Activated CD4-positive, alpha-beta T cell treated with anti-CD3 and anti-CD28 coated beads, Interleukin-2, amount 50 U/mL, for 16 hours (primary cell): ENCODE data around the gene ATP6V0D1.
"Not testable (repeated sequence)": the region's sequence is repeated elsewhere in the genome, so short reads cannot be mapped to it uniquely, and the experiment has no call there.

Source experiments
- DNase-seq: peaks from one replicate; pipeline ENCODE4 v3.0.0-alpha.2; 2020

ATP6V0D1 gene

DNA sequence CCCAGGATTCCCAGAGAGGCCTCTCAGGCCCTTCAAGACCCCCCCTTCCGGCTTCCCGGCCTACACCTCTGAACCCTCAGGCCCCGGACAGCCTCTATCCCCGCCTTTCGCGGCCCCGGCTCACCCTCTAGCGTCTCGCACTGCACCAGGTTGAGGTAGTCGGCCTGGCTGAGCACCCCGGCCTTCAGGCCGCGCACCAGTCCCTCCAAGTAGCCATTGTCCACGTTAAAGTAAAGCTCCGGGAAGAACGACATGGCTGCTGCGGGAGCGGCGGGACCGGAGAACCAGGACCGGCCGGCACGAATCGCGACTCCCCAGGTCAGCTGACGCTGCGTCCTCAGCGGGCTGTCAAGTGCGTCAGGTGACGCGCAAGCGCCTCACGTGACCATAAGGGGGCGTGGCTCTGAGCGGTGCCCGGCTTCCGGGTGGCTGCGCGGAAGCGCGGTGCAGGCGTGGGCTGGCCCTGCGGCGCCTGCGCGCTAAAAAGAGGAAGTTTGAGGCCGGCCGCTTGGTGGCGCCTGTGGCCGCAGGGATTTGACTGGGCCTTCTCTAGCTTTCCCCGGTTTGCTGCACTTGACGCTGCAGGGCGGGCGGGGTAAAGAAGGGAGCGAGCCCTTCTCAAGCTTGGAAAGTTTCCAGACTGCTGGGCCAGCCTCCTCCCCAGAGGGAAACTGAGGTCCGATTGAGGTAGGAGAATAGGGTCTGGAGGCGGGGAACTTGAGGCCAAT, at the start of gene ATP6V0D1:
Gene ATP6V0D1, minus strand, starts transcription at position 325 of the 728 bp plus-strand sequence. Its CDS starts 71 bp downstream, at position 254.
- DNase-seq: peak; percentile 99

DNA sequence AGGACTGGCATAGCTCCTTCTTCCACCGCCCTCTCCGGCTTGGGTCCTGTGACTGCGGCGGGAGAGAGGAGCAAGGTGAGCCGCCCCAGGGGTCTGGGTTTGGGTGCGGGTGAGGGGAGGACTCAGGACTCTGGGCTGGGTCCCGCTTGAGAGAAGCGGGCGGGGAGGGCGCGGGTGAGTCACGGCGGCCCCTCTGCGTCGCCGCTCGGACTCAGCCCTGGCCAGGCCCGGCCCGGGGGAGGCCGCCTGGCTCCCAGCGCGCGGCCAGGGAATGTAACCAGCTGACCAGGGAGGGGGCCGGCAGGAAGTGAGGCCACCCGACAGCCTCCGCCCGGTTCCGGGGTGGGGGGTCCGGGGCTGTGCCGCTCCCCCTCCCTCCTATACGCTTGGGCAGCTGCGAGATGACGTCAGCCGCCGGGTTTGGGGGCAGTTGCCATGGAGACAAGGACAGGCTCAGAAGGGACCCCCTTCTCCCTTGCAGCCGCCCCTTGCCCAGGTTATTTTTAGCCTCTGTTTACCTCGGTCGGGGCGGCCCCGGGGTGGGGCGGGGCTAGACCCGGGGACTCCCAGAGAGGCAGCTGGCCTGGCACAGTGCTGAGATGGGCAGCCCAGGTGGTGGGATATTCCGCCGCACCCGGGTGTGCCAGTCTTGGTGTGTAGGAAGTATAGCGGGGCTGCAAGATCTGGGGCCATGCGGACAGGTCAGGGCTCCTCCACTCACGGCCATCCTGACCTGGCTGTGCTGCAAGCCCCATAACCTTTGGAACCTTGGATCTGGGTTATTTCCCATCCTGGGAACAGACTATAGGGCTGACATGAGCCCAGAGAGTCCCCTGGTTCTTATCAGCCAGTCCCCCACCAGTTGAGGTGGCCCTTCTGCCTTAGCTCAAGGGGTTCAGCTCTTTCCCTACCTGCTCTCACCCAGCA, 49.3 kb upstream of the ATP6V0D1 start:
- DNase-seq: no peak

DNA sequence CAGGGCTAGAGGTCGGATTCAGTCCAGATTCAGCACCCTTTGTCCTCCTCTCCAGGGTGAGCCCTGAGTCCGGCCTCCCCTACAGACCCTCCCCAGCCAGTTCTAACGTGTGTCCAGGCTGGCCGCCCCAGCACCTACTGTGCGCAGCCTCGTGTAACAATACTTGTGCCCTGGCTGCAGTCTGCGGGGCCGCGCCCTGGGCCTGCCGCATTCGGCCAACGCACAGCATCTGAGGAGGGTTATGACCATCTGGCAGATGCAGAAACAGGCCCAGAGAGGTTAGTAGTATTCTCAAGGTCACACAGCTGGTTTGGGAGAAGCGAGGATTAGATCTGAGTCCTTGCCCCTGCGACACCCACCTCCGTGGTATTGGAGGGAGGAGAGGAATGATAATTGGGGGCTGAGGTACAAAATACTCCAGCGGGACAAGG, 48.6 kb upstream of the ATP6V0D1 start:
- DNase-seq: no peak

DNA sequence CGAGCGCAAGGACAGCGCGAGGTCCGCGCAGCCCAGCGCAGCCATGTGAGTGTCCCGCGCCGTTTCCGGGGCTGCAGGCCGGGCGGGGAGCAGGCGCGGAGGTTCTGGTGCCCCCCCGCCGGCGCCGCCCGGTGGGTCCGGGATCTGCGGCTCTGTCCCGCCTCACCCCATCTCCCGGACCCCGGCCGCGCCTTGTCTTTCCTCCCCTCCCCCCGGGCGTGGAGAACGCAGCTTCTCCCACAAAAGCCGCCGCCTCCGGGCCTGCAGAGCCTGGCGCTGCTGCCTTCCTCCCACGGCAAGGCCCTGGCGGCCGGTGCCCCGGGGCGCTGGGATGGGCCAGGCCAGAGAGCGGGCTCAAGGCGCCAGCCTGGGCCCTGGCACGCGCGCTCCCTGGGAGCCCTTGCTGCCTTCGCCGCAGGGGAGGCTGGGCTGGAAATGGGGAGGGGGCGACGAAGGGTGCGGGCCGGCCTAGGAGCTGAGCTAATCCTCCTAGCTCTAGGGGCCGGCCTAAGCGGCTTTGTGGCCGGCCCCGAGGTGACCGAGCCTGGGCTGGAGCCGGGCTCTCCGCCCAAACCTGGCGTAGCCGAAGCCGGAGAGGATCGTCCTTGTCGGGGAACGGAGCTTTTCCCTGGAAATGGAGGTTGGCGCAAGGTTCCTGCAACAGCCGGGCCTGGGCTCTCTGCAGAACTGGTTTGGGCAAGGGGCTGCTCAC, 48.1 kb upstream of the ATP6V0D1 start:
- DNase-seq: no peak

DNA sequence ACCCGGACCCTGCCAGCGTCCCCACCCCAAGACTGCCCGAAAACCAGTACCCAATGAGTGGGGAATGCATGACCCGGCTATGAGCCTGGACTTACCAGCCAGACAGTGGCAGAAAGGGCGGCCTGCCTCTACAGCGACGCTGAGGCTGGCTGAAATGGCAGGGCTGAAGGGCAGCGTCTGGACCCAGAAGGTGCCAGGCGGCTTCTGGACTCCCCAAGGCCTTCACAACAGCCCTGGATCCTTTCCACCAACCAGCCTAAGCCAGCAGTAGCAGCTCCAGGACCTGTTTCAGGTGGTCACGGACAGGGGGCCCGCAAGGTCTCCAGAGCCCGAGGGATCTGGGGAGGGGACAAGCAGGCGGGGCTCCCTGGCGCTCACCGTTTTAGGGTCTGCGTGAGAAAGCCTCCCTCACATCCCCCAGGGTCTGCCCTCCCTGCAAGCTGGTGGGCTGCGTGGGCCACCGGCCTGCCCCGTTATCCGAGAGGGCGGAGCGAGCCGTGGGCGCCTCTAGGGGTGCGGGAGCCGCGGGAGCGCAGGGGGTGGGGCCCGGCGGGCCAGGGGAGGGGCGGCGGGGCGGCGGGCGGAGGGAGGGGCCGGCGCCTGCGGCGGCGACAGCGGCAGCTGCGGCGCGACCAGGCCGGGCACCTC, 47.4 kb upstream of the ATP6V0D1 start, which contains the start of gene RIPOR1:
Gene RIPOR1, plus strand, starts transcription at position 608 of the 648 bp plus-strand sequence. CDS start 9,618 bp downstream, outside the sequence.
- DNase-seq: no peak

DNA sequence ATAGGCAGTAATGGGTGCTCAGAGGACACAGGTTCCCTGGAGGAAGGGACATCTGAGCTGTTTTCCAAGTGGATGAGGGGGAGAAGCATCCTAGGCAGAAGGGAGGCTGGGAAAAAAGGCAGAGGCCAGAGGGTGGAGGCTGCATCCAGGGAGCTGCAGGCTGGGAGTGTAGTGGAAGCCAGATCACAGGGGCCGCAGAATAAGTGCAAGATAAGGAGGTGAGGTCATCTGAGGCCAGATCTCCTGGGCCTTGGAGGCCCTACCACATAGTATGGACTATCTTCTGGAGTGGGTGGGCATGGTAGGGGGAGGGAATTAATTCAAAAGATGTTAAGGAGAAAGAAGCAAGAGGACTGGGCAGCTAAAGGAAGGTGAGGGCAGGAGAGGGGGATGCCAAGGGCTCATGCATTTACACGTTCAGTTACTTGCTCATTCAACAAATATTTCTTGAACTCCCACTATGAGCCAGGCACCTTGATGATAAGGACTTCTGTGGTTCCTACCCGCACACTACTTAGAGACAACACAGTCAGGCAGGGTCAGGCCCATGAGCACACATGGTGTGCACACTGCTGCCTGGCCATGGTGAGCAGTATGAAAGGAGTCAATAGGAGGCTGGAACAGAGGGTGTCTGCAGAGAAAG, 45.3 kb upstream of the ATP6V0D1 start:
- DNase-seq: no peak

DNA sequence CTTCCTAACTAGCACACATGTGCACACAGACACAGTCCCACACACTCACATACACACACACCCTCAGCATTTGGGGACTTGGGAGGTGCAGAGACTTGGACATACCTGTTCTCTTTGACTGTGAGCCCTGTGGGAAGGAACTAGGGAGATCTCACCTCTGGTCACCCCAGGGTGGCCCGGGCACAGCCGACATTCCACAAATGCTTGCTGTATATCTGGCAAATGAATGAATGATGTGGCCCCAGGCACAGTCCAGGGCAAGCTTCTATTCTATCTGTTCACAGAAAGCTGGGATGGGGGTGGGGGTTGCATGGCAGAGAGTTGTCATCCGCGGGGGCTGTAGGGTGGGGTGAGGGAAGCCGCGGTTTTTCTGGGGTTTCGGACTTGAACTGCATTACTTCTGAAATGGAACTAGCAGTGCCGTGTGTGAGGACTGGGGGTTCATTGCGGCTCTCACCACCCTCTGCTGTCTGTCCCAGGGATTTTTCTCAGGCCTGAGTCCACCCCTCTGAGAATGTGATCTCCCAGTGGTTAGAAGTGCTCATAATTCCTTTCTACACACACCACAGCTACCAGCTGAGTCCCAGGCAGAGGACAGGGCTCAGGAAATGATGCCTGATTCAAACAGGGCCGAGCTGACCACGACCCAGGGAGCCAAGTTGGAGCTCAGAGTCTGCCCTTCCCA, 44.4 kb upstream of the ATP6V0D1 start:
- DNase-seq: no peak

DNA sequence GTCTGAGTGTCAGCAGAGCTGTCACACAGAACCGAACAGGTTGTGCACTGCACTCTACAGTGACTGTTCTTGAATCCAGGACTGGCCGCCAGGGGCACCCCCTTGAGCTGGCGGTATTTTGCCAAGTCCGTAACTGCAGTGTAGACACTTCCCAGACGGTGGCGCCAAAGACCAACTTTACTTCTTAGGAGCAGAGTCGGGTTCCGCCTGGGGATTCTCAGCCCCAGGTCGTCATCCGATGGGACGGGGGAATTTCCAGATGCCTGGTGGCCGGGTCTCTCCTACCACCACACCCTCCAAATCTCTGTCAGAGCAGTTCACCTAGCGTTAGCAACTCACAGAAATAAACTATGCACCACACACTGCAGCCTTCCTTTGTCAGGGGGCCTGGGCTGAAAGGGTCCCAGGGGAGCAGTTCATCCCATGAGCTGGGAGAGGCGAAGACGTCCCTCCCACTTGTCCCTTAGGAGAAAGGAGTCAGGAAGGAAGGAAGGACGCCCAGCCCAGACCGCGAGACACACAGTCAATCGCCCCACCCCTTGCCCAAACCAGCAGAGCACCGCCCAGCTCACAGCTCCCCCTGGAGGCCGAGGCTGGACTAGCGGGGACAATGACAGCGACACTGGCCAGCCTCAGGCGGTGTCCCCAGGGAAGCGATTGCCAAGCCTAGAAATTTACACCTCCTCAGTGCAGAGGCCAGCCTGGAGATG, 40.3 kb upstream of the ATP6V0D1 start:
- DNase-seq: peak; percentile 97

DNA sequence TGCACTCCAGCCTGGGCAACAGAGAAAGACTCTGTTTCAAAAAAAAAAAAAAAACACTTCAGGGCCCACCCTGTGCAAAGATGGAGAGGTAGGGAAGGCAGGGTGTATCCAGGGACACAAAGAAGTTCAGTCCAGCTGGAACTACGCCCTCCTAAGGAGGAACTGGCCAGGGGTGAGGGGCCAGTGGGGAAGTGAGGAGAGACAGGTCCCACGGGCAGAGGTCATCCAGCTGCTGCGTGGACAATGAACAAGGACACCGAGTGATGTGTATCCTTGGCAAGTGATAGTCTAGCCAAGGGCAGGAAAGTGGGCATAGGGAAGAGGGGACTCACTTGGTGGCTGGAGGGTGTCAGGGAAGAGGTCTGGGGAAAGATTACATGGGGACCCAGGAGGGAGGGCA, 38.3 kb upstream of the ATP6V0D1 start:
- DNase-seq: no peak

DNA sequence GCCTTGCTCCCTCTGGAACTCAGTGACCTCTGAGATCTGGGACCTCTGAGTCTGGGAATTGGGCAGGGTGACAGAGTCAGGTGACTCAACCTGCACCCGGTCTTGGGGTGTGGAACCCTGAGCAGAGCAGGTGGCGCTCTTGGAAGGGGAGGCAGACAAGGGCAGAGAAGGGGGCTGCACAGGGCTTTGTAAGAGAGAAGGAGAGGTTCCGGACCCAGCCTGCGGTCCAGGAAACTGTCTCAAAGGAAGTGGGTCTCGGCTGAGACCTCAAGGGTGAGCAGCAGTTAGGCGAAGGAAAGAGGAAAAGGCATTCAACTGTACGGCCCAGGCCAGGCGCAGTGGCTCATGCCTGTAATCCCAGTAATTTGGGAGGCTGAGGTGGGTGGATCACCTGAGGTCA, 37.7 kb upstream of the ATP6V0D1 start:
- DNase-seq: no peak

DNA sequence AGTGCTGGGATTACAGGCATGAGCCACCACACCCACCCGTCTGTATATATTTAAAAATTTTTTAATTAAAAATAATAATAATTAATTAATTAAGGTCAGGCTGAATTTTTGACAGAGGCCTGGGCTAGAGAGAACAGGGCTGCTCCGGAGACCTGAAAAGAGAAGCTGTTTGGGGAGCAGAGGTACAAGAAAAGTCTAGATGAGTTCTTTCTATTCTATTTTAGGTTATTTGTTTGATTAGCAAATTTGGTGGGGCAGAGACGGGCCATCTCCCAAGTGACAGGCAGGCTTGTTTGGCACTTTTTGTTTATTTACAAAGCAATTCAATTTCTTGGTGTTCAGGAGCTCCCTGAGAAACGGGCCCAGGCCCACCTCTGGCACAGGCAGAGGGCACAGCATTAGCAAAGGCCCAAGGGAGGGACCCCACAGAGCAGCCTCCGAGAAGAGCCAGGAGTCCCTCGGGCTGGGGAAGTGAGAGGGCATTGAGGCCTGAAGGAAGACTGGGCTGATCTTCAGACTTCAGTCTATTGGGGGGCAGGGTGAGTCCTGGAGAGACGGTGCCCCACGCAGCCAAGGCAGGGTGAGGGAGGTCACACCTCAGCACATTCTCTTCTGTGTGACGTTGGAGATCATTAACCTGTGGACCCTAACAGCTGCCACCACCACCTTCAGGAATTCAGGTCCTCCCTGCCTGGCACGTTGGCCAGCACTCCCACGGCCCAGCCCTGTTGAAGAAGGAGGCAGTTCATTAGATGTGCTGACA, 36.9 kb upstream of the ATP6V0D1 start:
- no peak for DNase-seq

DNA sequence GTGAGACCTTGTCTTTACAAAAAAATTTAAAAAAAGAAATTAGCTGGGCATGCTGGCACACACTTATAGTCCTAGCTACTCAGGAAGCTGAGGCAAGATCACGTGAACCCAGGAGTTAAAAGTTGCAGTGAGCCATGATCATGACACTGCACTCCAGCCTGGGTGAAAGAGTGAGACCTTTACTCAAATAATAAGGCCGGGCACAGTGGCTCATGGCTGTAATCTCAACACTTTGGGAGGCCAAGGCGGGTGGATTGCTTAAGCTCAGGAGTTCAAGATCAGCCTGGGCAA, 36.1 kb upstream of the ATP6V0D1 start:
- DNase-seq: no peak

DNA sequence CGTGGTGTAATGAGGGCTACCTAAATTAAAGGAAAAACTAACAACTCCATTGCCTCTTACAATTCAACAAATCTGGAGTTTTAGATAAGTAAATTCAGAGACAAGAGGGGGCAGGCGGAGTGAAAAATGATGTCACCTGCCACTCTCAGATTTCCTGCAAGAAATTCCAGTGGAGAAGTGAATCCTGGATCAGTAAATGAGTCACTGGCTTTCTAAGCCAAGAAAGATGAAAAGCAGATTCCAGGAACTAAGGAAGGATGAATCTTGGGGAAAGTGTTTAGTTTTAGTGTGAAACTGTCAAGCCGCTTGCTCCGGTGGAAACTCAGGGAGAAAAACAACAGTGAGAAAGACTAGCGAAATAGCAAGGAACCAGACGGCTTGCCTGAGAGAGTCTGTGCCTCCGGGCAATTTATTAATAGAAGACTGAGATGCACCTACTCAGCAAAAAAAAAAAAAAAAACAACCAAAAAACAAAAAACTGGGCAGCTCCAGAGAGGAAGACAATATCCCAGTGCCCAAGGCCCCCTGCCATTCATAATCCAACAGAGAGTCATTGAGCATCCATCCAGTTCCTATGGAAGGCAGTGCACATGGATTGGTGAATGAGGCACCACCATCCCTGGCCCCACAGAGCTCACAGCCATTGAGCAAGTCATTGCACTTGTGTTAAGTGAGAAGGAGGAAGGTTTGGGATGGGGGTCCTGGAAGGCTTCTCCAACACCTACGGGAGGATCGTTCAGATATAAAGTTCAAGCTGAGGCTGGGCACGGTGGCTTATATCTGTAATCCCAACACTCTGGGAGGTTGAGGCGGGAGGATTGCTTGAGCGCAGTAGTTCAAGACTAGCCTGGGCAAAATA, 35.6 kb upstream of the ATP6V0D1 start:
- no peak for DNase-seq

DNA sequence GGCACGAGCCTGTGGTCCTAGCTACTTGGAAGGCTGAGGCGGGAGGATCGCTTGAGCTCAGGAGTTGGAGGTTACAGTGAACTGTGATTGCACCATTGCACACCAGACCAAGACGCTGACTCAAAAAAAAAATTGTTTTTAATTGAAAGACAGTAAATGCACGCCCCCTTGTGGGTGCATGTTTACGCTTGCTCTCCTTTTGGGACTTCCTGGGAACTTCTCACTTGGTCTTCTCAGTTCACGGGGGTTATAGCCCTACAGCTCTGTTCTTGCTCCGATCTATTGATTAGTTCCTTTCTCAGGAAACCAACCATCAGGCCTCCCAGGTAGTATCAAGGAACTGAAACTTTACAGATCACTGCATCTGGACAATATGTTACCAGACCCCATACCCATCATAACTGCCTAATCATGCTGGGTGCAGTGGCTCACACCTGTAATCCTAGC, 33.4 kb upstream of the ATP6V0D1 start:
- peak; percentile 85 for DNase-seq

DNA sequence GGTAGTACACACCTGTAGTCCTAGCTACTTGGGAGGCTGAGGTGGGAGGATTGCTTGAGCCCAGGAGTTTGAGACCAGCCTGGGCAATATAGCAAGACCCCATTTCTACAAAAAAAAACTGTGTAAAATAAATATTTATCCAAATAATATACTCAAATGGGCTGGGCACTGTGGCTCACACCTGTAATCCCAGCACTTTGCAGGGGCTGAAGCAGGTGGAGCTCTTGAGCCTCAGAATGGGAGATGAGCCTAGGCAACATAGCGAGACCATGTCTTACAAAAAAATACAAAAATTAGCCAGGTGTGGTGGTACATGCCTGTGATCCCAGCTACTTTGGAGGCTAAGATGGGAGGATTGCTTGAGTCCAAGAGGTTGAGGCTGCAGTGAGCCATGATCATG, 32.9 kb upstream of the ATP6V0D1 start:
- not testable (repeated sequence) for DNase-seq

DNA sequence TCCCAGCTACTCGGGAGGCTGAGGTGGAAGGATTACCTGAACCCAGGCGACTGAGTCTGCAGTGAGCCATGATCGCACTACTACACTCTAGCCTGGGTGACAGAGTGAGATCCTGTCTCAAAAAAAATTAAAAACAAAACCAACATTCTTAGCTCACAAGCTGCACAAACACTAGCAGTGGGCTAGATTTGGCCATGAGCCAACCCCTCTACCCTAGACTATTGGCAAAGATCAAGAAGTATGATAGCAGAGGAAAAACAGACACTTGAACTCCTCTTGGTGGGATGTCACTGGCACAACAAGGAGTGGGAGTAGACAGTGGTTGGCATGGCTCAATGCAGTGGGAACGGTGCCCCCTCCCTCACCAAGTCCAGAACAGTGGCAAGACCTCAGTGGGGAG, 28.1 kb upstream of the ATP6V0D1 start:
- DNase-seq: no peak

DNA sequence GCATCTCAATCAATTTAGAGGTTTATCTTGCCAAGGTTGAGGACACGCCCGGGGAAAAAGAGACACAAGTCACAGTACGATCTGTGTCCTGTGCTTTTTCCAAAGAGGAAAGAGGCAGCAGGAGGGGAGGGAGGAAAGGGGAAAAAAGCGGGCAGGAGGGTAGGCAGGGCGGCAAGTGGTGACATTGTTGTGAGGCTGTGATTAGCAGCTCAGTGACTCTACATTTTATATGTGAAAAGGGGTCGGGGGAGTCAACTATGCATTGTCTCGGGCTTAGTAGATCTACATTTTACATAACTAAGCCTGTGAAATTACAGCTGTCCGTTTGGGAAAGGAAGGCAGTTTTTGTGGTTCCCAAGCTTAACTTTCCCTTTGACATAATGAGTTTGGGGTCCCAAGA, 25.5 kb upstream of the ATP6V0D1 start:
- DNase-seq: no peak

DNA sequence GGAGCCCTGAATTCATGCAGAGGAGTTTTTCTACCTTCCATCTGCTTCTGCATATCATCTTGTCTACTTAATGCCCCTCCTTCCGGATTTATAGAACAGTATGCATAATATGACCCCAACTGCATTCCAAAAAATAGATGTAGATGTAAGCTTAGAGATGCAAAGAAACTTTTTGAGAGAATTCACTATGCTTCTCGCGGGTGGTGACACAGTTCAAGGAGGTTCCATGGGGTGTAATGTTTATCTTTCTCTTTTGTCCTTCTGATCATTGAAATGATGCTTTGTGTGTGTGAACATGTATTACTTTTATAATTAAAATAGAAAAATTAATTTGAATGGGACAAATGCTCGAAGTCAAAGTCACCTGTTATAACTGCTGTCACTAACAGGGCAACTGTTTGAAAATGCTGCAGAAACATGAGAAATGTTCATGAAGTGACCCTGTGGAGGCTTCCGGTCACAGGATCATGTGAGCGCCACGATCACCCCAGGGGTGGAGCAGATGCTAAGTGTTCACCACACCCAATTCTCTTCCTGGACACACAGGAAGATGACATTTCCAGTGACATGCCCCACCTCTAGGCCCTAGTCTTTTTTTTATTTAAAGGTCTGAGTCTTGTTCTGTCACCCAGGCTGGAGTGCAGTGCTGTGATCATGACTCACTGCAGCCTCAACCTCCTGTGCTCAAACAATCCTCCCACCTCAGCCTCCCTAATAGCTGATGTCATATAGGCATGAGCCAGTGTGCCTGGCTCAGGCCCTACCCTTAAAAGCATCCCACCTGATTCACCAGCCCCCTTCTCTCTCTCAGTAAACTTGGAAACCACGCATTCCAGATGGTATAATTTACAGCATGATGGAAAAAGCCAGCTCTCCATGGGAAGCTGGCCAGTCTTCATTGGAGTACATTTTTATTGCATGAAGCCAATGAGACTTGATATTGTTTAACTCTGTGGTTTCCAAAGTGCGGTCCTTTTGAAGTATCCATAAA, 23.4 kb upstream of the ATP6V0D1 start:
- peak; percentile 73 for DNase-seq
